Endothelial cell of umbilical vein (primary cell): ENCODE data around the gene RGR. TPM values are rescaled to one million over a fixed set of nuclear protein-coding genes. Genes with fewer than 3 reads are reported as not detected.

Experiments used
- BruUV-seq: library from RNA; stranded (reverse); fragments of 400-500 nt; replicated peaks from 2 replicates; lab custom pipeline; 2021; lab: Mats Ljungman, UMichigan
- CTCF ChIA-PET: fragments of 300-600, 350-600 bp; sonication (Branson Sonifier 250); formaldehyde crosslinking; loops from one replicate; lab custom pipeline; 2021; ENCODE audit warnings: antibody characterized with exemption, inconsistent platforms; lab: Charles Lee
- POLR2A ChIA-PET: fragments of 300-600, 350-600 bp; sonication (Branson Sonifier 250); formaldehyde crosslinking; loops from one replicate; lab custom pipeline; 2021; ENCODE audit warnings: antibody characterized with exemption, inconsistent platforms; lab: Charles Lee
- DNase-seq: peaks from one replicate; pipeline ENCODE4 v3.0.0-alpha.2; 2011; ENCODE audit warnings: low read depth, low spot score
- FAIRE-seq: peaks from 2 replicates; lab custom pipeline; 2011; peaks lifted over from hg19 to GRCh38; lab: Jason Lieb, UNC
- H2AFZ ChIP-seq: 2 replicates; pipeline ENCODE4 v1.6.0; 2012; ENCODE audit warnings: low read depth, low read length, control low read depth, inconsistent platforms
- H3K27ac ChIP-seq: 2 replicates; pipeline ENCODE4 v1.5.1; 2011; ENCODE audit warnings: low read depth, mild to moderate bottlenecking, control low read depth, low read length, moderate library complexity; ENCODE audit not compliant: insufficient read depth
- H3K27me3 ChIP-seq, 2 experiments: 2 replicates each; pipeline versions ENCODE4 v1.6.0 to v1.6.1; 2011; ENCODE audit warnings: low read length in 2 of 2, mixed read lengths in 1 of 2; ENCODE audit not compliant: control insufficient read depth in 2 of 2, insufficient read depth in 2 of 2
- H3K36me3 ChIP-seq, 2 experiments: 2 replicates in 1 of 2; 3 replicates in 1 of 2; pipeline ENCODE4 v1.5.1; 2011; ENCODE audit warnings: low read length in 2 of 2, mild to moderate bottlenecking in 1 of 2, moderate library complexity in 1 of 2; ENCODE audit not compliant: control insufficient read depth in 2 of 2, insufficient read depth in 2 of 2; ENCODE audit errors: extremely low read depth in 1 of 2
- H3K4me1 ChIP-seq: 3 replicates; pipeline ENCODE4 v1.5.1; 2011; ENCODE audit warnings: mild to moderate bottlenecking, low read length; ENCODE audit not compliant: control insufficient read depth, insufficient read depth; ENCODE audit errors: extremely low read depth
- H3K4me2 ChIP-seq: 2 replicates; pipeline ENCODE4 v1.6.1; 2011; ENCODE audit warnings: low read length, control low read depth, mixed read lengths; ENCODE audit not compliant: insufficient read depth
- H3K4me3 ChIP-seq, 3 experiments: fragments of 200-600 bp in 1 of 3; sonication (generic), shearing (Covaris generic) in 1 of 3; replicated peaks in 1 of 3; 2 replicates each; pipeline ENCODE4 v1.5.1; 2011 to 2016; ENCODE audit warnings: control low read depth in 3 of 3, low read length in 3 of 3, mild to moderate bottlenecking in 2 of 3, inconsistent platforms in 1 of 3, low read depth in 1 of 3, moderate library complexity in 1 of 3; ENCODE audit not compliant: insufficient read depth in 1 of 3
- H3K79me2 ChIP-seq: 2 replicates; pipeline ENCODE4 v1.6.0; 2012; ENCODE audit warnings: low read length, inconsistent platforms; ENCODE audit not compliant: control insufficient read depth, insufficient read depth
- H3K9ac ChIP-seq: replicated peaks from 2 replicates; pipeline ENCODE3; 2011; ENCODE audit warnings: low read length, control low read depth; ENCODE audit not compliant: insufficient read depth; ENCODE audit errors: extremely low read depth
- H3K9me1 ChIP-seq: replicated peaks from 3 replicates; pipeline ENCODE4 v1.6.0; 2011; ENCODE audit warnings: mild to moderate bottlenecking, low read length; ENCODE audit not compliant: control insufficient read depth, insufficient read depth; ENCODE audit errors: extremely low read depth
- H3K9me3 ChIP-seq: replicated peaks from 2 replicates; pipeline ENCODE4 v1.5.1; 2012; ENCODE audit warnings: low read length, inconsistent platforms; ENCODE audit not compliant: control insufficient read depth, insufficient read depth
- H4K20me1 ChIP-seq: replicated peaks from 2 replicates; pipeline ENCODE3; 2011; ENCODE audit warnings: mild to moderate bottlenecking, low read length; ENCODE audit not compliant: control insufficient read depth, insufficient read depth; ENCODE audit errors: extremely low read depth
- CTCF ChIP-seq, 2 donors: IDR thresholded peaks; 1 replicate in 1 of 2; 2 replicates in 1 of 2; pipeline ENCODE4 v1.5.1; 2011; ENCODE audit warnings: low read length in 2 of 2, mild to moderate bottlenecking in 2 of 2, moderate library complexity in 2 of 2, control low read depth in 1 of 2, inconsistent platforms in 1 of 2, low read depth in 1 of 2; ENCODE audit not compliant: insufficient read depth in 1 of 2; ENCODE audit errors: extremely low read depth in 1 of 2
- EZH2 ChIP-seq: IDR thresholded peaks from 2 replicates; pipeline ENCODE4 v1.6.1; 2012; ENCODE audit warnings: borderline replicate concordance, low read depth, mild to moderate bottlenecking, moderate library complexity, low read length, inconsistent platforms; ENCODE audit not compliant: severe bottlenecking
- FOS ChIP-seq: IDR thresholded peaks from 2 replicates; pipeline ENCODE4 v1.6.1; 2011; ENCODE audit warnings: mild to moderate bottlenecking, low read length, moderate library complexity, borderline replicate concordance; ENCODE audit not compliant: insufficient read depth
- GATA2 ChIP-seq: IDR thresholded peaks from 2 replicates; pipeline ENCODE4 v1.7.0; 2011; ENCODE audit warnings: low read depth, mild to moderate bottlenecking, moderate library complexity, mixed read lengths, low read length; ENCODE audit not compliant: insufficient read length, insufficient read depth
- JUN ChIP-seq: IDR thresholded peaks from 2 replicates; pipeline ENCODE4 v1.6.1; 2011; ENCODE audit warnings: borderline replicate concordance, low read depth; ENCODE audit not compliant: insufficient read length, insufficient read depth
- MAX ChIP-seq: IDR thresholded peaks from 2 replicates; pipeline ENCODE4 v1.6.1; 2011; ENCODE audit not compliant: insufficient read depth, insufficient read length
- MYC ChIP-seq: IDR thresholded peaks from one replicate; pipeline ENCODE4 v1.6.1; 2011; ENCODE audit warnings: mild to moderate bottlenecking, low read depth, low read length
- POLR2A ChIP-seq: IDR thresholded peaks from 2 replicates; pipeline ENCODE4 v1.6.1; 2012; ENCODE audit warnings: low read depth, mild to moderate bottlenecking, control low read depth, low read length
- POLR2AphosphoS5 ChIP-seq: IDR thresholded peaks from 2 replicates; pipeline ENCODE4 v1.6.1; 2012; ENCODE audit warnings: low read depth, mild to moderate bottlenecking, control low read depth, low read length, moderate library complexity; ENCODE audit not compliant: insufficient read depth
- dilution Hi-C: fragments of 300-500 bp; cut with MboI; formaldehyde crosslinking; loops from one replicate; pipeline ENCODE4 v1.15.0; 2019; ENCODE audit warnings: low sequenced_read_pairs; ENCODE audit not compliant: extremely low pct_ligation_motif_present
- intact Hi-C: fragments of 100-400 bp; cut with micrococcal nuclease; formaldehyde crosslinking; loops from one replicate; pipeline ENCODE4 v1.10.0; 2022
- polyA plus RNA-seq, 4 experiments: library from polyadenylated mRNA; depleted of rRNA in 3 of 4; stranded (reverse) in 3 of 4; unstranded in 1 of 4; fragments of >200 nt; gene quantifications; 2 replicates each; pipeline versions ENCODE4 v1.2.1 to v1.2.3, GENCODE V29; 2011 to 2012; ENCODE audit warnings: missing spikeins in 1 of 4
- total RNA-seq: library from RNA; stranded (reverse); gene quantifications from 2 replicates; pipeline ENCODE4 v1.2.3, GENCODE V29; 2021

The RGR gene
- total and polyA plus RNA-seq, 2 donors (not counting 3 experiments of a cell fraction or from before 2014, with no cell fraction given): not detected

GRCh38 chr10:84296091-84296981 is 51.5 kb downstream of the RGR start:
- intact Hi-C loops: loop anchor here (1.0 kb wide), 4 partner anchors 13 to 32 kb away; partner anchors contain the start of gene CCSER2
- peak overlapping the region; percentile 21 for H3K4me2 ChIP-seq

GRCh38 chr10:84298057-84298456 is 53.2 kb downstream of the RGR start:
- Histone ChIP-seq H2AFZ (no peak overlapping the region), H3K4me3 (no peak overlapping the region), H3K79me2 (no peaks in the 10 kb centered on the region), H3K36me3 (no peaks in the 10 kb centered on the region), H3K4me2 (no peak overlapping the region), H3K27ac (no peak overlapping the region), H4K20me1 (no peaks in the 10 kb centered on the region), H3K9me1 (no peaks in the 10 kb centered on the region), H3K9me3 (no peaks in the 10 kb centered on the region), H3K4me1 (peaks cover 14% of the 10 kb centered on the region), H3K27me3 (no peaks in the 10 kb centered on the region), H3K9ac (no peak overlapping the region)
- ChIA-PET CTCF (interaction anchor here (1.9 kb wide), 1 partner anchor 240 kb away, joined by 5 read pairs; no protein-coding TSS in a partner anchor), POLR2A (no interaction called here)
- dilution Hi-C loops: no loop called here
- DNase-seq (no peak), FAIRE-seq (no peak)
- intact Hi-C loops: no loop called here
- TF ChIP-seq JUN: no peak
- TF ChIP-seq MAX: no peak
- no peak for TF ChIP-seq FOS
- no peak for TF ChIP-seq POLR2AphosphoS5
- TF ChIP-seq POLR2A: no peak
- no peak for TF ChIP-seq GATA2
- TF ChIP-seq MYC: no peak
- TF ChIP-seq EZH2: no peak
- no peak for TF ChIP-seq CTCF (IDR thresholded peaks at IDR 0.05; ENCODE audit: extremely low read depth in 1 of 2, insufficient read depth in 1 of 2, low read depth in 1 of 2, low read length in 2 of 2)
- no TSS peak for BruUV-seq

More at GRCh38 chr10:84296091-84296981, 51.5 kb downstream of the RGR start:
- ChIA-PET CTCF (interaction anchor here (0.9 to 1.9 kb wide), 9 partner anchors 13 to 241 kb away, joined by 3 to 20 read pairs (median 5); partner anchors contain the start of gene CCSER2), POLR2A (interaction anchor here (1.1 kb wide), 1 partner anchor 12 kb away, joined by 3 read pairs; no protein-coding TSS in a partner anchor)
- no TSS peak for BruUV-seq
- no peaks in the 10 kb centered on the region for H4K20me1 ChIP-seq
- peaks cover 14% of the 10 kb centered on the region for H3K4me1 ChIP-seq
- H3K36me3 ChIP-seq: no peaks in the 10 kb centered on the region
- TF ChIP-seq JUN (peak; percentile 87), MYC (no peak), MAX (no peak), FOS (peak; percentile 74), EZH2 (no peak), GATA2 (peak; percentile 57), POLR2AphosphoS5 (peak; percentile 73), POLR2A (peak; percentile 54)
- peak; percentile 98 for FAIRE-seq
- no peaks in the 10 kb centered on the region for H3K9me3 ChIP-seq
- dilution Hi-C loops: no loop called here
- peak; percentile 93 for DNase-seq
- H2AFZ ChIP-seq: no peak overlapping the region
- H3K27me3 ChIP-seq: no peaks in the 10 kb centered on the region
- no peaks in the 10 kb centered on the region for H3K9me1 ChIP-seq
- H3K27ac ChIP-seq: peak overlapping the region; percentile 95
- no peaks in the 10 kb centered on the region for H3K79me2 ChIP-seq
- no peak overlapping the region for H3K4me3 ChIP-seq
- peak overlapping the region; percentile 77 for H3K9ac ChIP-seq
